ENCODE data around the gene ATXN1. TPM values are rescaled to one million over a fixed set of nuclear protein-coding genes. Genes with fewer than 3 reads are reported as not detected.
"Not testable (repeated sequence)": the region's sequence is repeated elsewhere in the genome, so short reads cannot be mapped to it uniquely, and the experiment has no call there.

The ATXN1 gene
- 98.0 TPM for total RNA-seq (ENCODE audit: insufficient read depth, low replicate concordance)

DNA sequence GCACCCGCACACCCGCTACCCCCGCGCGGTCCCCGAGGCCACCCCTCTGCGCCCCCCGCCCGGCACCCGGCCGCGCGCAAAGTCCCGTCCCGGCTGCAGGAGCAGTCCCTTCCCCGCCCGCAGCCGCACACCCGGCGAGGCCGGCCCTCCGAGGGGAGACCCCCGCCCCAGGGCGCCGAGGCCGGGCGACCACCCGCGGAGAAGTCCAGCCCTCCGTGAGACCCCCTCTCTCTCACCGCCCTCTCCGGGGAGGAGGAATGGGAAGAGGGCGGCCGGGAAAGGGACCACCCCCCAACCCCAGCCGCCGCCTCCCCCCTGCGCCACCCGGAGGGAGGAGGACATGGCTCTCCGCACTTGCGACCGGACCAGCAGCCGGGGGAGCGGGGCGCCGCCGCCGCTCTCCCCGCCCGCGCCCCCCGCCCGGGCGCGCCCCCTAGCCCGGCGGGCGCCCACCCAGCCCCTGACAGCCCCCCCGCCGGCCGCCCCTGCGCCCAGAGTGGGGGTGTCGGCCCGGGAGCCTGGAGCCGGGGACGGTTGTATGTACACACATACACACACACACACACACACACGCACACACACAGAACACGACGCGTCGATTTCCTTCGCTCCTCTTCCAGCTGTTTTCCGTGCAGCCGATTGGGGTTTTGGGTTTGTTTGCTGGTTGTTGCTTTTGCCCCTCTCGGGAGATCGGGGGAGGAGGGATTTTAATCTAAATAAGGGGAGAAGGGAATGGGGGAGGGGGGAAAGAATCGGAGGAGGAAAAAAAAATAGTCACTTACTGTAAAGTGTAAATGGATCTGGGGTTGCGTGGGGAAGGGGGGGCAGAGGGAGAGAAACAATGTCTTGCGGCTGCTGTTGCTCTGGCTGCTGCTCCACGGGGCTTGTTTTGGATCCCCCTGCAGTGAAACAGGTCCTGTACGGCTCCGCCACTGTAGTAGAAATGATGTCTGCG, at the start of gene ATXN1:
ATXN1 (minus strand) TSS at position 945 of the 955 bp plus-strand sequence.
- DNase-seq (ENCODE audit: low spot score): peak; percentile 76

DNA sequence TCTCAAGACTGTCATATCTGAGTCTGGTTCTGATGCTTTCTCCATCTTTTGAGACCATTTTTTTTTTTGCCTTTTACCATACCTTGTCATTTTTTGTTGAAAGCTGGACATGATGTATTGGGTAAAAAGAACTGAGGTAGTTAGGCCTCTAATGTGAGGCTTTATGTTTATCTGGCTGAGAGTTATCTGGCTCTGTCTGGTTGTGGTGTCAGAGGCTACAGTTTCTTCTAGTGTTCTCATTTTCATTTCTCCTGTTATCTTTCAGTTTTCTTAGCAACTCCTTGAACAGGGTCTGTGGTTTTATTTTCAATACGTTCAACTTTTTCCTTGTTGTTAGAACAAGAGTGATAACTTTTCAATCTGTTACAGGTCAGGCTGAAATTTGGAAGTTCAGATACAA, 49.2 kb upstream of the ATXN1 start:
- no peak for DNase-seq (ENCODE audit: low spot score)

DNA sequence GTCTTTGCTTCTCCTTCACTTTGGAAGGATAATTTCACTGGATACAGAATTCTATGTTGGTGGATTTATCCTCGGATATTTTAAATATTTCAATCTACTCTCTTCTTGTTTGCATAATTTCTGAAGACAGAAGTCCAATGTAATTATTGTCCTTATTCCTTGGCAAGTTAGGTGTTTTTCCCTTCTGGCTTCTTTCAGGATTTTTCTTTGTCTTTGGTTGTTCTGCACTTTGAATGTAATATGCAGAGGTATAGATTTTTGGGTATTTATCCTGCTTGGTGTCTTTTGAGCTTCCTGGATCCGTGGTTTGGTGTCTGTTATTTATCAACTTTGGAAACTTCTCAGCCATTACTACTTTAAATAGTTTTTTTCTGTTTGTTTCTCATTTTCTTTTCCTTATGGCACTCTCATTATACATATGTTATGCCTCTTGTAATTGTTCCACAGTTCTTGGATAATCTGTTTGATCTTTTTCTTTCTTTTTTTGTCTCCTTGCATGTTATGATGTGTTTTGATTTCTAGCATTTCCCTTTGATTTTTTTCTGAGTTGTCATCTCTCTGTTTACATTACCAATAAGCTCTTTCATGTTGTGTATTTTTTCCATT, 48.6 kb upstream of the ATXN1 start:
- DNase-seq (ENCODE audit: low spot score): no peak

DNA sequence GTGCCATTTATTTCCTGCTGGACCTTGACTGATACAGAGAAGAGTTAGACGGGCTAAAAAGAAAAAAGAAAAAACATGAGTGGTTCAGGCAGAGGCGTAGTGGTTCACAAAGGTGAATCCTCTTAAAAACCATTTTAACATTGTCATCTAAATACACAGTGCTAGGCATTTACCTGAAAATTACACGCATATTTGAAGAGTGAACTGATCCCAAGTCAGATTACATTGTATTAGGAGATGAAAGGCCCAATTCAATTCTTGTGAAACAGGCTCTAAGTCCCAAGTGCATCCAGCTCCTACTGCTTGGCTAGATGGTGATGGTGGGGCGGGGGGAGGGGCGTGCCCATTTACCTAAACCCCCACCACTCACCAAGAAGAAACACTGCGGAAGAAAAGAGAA, 46.7 kb upstream of the ATXN1 start:
- DNase-seq (ENCODE audit: low spot score): no peak

DNA sequence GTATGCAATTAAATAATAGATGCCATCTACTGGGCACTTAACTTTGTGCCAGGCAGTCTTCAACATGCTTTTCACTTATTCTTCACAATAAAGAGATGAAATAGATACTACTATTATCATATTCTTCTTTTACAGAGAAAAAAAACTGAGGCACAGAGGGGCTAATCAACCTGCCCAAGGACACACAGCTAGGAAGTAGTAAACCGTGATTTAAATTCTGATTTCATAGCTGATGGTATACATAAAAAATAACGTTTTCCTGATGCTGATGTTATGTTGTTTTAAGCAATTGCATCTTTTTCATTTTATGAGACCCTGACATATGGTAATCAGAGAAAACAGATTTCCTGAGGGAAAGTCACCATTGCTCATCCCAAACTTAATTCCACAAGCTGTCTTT, 45.1 kb upstream of the ATXN1 start:
- DNase-seq (ENCODE audit: low spot score): no peak

DNA sequence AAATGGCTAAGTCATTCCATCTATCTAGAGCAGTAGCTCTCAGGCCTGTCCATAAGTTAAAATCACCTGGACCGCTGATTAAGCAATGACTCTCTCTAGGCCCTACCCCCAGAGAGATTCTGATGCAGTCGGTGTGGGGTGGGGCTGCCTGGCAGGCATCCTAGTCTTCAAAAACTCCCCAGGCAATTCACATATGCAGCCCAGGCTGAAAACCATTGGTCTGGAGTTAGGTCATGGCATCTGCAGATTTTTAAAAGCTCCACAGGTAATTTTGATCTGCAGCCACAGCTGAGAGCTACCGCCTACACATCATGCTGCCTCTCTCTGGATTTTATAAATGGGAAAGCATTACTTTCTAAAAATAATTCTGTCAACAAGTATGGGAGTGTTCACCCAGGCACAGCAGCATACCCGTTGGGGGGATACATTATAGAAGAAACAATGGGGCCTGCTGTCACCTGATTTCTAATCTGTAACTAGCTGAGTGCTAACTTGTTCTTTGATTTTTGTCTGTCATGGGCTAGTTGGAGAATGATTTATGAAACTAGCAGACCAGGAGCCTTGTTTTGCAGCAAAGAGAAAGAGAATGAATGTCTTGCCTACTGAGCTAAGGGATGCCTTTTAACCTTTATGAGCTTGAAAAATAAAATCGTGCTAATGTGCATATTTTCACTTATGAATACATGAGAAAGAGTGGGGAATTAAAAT, 44.1 kb upstream of the ATXN1 start:
- DNase-seq (ENCODE audit: low spot score): peak; percentile 29

DNA sequence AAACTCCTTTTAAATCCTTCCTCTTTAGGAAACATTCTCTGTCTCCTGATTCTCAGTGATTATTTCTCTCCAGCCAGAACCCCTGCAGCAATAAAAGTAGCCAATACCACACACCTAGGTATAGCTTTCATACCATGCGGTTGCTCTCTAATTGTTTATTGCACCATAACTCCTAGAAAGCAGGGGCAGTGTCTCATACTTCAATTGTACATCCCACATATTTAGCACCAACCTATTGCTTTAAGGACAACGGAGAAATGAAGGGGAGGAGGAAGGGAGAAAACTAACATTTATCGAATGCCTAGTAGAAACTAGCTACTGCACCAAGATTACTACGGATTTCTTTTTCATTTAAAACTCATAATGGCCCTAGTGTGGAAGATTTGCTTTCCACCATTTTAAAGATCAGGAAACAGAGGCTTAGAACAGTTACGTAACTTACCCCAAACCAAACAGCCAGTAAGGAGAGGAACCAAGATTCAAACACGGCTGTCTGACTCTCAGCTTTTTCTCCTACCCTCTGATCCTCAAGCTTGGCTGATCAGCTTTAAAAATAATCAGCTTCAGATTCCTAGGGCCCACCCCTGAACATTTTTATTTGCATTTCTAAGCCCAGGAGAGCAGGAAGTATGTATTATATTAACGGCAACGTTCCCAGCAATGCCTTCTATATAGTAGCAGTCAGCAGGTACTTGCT, 43.4 kb upstream of the ATXN1 start:
- DNase-seq (ENCODE audit: low spot score): no peak

DNA sequence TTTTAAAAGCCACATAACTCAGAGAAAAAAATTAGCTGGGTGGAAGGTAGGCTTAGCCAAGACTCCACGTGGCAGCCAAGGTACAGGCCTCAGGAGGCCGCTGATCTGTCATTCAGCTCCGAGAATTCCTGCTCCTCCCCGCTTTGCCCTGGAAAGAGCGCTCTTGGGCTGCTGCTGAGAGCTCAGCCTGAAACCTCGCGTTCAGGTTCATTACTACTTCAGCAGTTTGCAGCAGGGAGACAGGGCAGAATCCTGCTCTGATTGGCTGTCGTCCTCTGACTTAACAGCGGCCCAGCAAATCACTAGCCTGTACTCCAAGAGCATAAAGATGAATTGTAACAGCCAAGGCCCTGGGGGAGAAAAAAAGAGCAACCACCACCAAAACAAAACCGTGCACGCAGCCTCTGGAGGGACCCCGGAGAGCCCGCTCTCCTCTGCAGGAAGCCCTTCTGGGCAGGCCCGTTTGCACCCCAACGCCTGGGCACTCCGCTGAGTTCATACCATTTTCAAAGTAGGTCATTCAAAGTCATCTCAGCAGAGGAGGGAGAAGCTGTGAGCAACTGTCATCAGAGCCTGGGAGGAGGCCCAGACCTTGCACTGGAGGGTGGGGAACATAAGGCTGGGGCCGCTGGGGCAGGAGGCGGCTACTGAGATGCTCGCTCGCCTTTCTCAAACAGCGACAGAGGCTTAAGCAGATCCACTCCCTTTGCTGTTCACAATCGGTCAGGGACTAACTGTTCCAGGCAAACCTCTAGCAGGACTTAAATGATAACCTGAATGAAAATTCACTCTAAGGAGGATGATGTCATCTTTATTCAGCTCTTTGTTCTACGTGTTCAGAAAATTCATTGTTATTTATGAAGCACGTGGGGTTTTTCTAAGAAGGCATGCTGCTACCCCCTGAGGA, 42.3 kb upstream of the ATXN1 start:
- DNase-seq (ENCODE audit: low spot score): peak; percentile 95

DNA sequence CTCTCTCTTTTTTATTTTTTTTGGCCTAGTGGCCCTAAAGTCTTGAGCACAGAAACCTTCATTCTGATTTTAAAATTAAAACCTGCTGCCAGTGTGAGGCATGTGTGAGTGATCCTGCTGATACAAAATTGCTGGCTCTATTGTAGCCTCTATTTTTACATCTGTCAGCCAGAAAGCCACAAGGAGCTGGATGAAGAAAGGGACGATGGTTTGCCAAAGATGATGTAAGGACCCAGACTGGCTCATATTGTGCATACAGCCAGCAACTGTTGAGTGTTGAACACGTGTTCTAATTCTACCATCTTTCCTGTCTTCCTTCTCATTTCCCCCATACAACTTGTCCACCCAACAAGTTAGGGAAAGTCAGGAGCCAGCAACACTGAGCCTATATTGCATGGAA, 40.8 kb upstream of the ATXN1 start:
- DNase-seq (ENCODE audit: low spot score): no peak

DNA sequence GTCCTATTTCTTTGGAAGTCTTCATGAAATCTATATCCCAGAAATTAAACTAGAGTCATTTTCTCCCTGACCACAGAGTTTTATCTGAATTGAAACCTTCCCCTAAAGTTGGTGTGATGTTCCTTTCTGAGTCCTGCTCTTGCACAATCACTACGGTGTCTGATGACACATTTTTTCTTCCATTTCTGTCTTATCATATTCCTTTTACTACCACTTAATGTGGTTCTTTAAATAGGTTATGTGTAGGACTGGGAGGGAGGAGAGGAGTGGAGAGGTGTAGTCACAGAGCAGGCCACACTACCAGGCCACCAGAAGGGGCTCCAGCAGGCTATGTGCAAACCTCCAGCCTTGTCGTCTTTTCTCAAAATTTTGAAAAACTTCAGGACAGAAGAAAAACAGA, 39.7 kb upstream of the ATXN1 start:
- peak; percentile 35 for DNase-seq (ENCODE audit: low spot score)

DNA sequence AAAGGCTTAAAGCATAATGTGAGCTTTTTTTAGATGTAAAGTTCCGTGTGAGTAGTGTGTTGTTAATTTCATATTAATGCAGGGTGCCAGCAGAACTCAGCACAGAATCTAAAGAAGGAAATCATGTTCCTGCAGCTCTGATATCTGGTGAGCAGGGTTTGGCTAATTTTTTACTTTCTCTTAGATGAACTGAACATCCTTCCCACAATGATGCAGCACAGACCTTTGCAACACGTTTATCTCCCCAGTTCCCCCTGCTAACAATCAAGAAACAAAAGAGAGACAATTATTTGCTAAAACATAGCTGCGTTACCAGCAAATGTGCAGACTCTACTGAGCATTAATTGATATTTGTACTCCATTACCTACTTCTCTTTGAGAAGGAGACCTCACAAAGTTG, 39.1 kb upstream of the ATXN1 start:
- DNase-seq (ENCODE audit: low spot score): no peak

DNA sequence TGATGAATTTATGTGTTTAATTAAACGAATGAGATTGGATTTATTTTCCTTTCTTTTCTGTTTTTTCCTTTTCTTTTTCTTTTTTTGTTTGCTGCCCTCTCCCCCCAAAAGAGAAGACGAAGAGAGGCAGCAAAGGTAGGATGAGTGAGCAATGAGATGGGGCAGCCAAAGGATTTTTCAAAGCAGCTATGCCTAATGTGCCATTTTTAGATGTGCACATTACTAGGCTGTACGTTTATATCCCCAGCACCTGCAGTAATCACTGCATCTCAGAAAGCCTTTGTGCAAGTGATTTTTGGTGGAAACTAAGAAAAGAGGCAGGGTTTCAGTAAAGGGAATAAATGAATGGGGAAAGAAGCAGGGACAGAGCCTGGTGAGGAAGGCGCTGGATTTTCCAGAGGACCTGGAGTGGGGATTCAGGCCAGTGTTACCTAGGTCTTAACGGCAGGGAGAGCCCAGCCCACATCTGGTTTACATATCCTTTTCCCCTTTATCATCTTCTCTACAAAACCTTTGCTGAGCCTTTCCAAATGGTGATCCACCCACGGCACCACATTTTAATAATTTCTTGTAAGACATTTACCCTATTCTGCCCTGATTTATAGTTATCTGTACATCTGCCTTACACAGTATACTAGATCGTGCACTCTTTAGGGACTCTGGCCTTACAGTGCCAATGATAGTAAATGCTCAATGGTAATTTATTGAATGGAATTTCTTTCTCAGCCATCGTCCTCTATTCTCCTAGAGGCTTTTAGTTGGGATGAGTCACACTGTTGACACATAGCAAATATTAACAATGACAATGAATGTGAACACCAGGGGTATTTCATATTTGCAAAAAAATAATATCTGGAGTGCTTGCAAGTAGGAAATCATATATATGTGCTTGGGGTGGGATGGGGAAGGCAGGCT, 38.3 kb upstream of the ATXN1 start:
- peak; percentile 85 for DNase-seq (ENCODE audit: low spot score)

DNA sequence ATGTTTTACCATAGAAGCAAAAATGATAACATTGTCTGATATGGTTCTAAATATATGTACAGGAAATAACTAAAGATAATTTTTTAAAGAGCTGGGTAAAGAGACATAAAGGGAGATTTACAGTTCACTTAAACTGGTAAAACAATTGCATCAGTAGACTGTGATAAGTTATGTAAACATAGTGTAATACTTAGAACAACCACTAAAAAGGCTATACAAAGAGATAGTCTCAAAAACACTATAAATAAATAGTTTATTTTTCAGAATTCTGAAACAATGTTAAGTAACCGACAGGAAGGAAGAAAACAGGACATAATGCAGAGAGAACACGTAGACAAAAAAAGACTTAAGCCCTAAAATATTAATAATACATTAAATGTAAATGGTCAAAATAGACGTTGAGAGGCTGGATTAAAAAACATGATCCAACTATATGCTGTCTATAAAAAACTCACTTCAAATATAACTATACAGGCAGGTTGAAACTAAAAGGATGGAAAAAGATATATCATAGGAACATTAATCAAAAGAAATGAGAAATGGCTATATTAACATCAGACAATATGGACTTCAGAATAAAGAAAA, 32.7 kb upstream of the ATXN1 start:
- DNase-seq (ENCODE audit: low spot score): no peak

DNA sequence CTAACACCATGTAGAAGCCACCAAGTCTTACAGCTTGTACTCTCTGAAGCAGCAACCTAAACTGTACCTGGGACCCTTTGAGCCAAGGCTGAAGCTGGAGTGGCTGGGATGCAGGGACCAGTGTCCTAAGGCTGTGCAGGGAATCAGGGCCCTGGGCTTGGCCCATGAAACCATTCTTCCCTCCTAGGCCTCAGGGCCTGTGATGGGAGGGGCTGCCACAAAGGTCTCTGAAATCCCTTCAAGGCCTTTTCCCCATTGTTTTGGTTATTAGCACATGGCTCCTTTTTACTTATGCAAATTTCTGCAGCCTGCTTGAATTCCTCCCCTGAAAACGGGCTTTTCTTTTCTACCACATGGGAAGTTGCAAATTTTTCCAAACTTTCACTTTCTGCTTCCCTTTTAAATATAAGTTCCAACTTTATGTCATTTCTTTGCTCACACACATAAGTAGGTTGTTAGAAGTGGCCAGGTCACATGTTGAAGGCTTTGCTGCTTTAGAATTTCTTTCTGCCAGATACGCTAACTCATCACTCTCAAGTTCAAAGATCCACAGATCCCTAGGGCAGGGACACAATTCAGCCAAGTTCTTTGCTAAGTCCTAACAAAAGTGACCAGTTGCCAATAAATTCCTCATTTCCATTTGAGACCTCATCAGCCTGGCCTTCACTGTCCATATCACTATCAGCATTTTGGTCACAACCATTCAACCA, 28.2 kb upstream of the ATXN1 start:
- no peak for DNase-seq (ENCODE audit: low spot score)

DNA sequence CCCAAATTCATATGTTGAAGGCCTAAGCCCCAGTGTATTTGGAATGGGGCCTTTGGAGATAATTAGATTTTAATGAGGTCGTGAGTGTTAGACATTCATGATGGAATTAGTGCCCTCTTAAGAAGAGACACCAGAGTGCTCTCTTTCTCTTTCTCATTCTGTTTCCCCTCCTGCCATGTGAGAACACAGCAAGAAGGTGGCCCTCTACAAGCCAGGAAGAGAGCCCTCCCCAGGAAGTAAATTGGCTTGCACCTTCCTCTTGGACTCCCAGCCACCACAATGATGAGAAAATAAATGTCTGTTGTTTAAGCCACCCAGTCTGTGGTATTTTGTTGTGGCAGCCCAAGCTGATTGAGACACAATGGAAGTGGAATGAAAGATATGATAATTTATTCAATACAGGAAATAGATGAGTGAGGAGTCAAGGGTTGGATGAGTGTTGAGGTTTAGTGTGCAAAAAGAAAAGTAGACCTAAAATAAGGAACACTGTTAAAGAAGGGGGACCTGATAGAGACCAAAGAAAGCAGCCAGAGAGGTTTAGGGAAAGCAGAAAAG, 25.9 kb upstream of the ATXN1 start:
- no peak for DNase-seq (ENCODE audit: low spot score)

DNA sequence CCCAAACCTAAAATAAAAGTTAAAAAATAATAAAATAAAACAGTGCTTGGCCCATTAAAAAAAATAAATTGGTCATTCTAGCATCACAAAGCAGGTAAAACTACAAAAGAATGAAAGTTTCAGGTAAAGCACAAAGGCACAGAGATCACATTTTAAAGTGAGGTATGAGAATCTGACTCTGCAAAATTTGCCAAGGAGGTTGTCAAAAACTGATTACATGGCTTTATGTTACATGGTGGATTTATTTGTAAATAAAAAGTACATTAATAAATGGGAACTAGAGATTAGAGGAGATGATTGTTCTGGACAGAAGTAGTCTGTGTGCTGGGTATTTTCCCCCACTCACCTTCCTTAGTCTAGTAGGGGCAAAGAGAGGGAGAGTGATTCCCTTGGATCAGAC, 24.2 kb upstream of the ATXN1 start:
- no peak for DNase-seq (ENCODE audit: low spot score)

DNA sequence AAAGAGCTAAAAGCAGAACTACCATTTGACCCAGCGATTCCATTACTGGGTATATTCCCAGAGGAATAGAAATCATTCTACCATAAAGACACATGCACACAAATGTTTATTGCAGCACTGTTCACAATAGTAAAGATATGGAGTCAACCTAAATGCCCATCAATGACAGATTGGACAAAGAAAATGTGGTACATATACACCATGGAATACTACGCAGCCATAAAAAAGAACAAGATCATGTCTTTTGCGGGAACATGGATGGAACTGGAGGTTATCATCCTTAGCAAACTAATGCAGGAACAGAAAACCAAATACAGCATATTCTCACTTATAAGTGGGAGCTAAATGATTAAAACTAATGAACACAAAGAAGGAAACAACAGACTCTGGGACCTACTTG, 23.7 kb upstream of the ATXN1 start:
- DNase-seq (ENCODE audit: low spot score): not testable (repeated sequence)

DNA sequence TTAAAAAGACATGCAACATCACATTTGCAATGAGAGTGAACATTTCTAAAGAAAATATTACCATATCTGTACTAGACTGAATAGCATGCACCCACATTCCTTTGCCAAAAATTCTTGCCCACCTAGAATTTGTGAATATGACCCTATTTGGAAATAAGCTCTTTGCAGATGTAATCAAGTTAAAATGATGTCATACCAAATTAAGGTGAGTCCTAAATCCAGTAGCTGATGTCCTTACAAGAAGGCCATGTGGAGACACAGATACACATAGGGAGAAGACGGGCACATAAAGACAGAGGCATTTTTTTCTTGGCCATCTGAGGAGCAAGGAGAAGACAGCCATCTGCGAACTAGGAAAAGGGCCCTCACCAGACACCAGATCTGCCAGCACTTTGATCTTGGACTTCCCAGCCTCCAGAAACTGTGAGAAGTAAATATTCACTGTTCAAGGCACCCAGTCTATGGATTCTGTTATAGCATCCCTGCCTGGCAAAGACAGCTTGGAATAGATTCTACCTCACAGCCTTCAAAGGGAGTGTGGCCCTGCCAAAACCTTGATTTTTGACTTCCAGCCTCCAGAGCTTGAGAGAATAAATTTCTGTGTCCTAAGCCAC, 22.8 kb upstream of the ATXN1 start:
- no peak for DNase-seq (ENCODE audit: low spot score)

Measured in umbilical cord (tissue), 2 donors.